Activated B cell treated with CpG ODN at 0.5 μM for 24 hours (primary cell): ENCODE measurements around the gene KCNN3. TPM values are rescaled to one million over a fixed set of nuclear protein-coding genes. Genes with fewer than 3 reads are reported as not detected.

Experiments used
- ATAC-seq: fragments of 200-7000 bp; cut with Tn5 transposase; one replicate; pipeline ENCODE4 v1.10.0; 2021; ENCODE audit warnings: low read depth, mild to moderate bottlenecking, moderate library complexity
- CTCF ChIA-PET: fragments of 350-600 bp; sonication (Branson Sonifier 250); formaldehyde crosslinking; loops from one replicate; lab custom pipeline; 2021; ENCODE audit warnings: antibody characterized with exemption; lab: Charles Lee
- POLR2A ChIA-PET: fragments of 350-600 bp; sonication (Branson Sonifier 250); formaldehyde crosslinking; loops from one replicate; lab custom pipeline; 2021; ENCODE audit warnings: antibody characterized with exemption; lab: Charles Lee
- DNase-seq: peaks from one replicate; pipeline ENCODE4 v3.0.0; 2022
- H3K27ac Mint-ChIP-seq: one replicate; pipeline ENCODE4 v1.8.0; 2020; ENCODE audit warnings: mixed read lengths
- H3K27me3 Mint-ChIP-seq: one replicate; pipeline ENCODE4 v1.8.0; 2021; ENCODE audit warnings: mixed read lengths
- H3K36me3 Mint-ChIP-seq: one replicate; pipeline ENCODE4 v1.8.0; 2021; ENCODE audit warnings: low read depth, mixed read lengths
- H3K4me1 Mint-ChIP-seq: one replicate; pipeline ENCODE4 v1.8.0; 2021; ENCODE audit warnings: mixed read lengths
- H3K4me3 Mint-ChIP-seq: one replicate; pipeline ENCODE4 v1.8.0; 2020; ENCODE audit warnings: mild to moderate bottlenecking, mixed read lengths
- H3K9me3 Mint-ChIP-seq: one replicate; pipeline ENCODE4 v1.8.0; 2020; ENCODE audit warnings: mixed read lengths
- CTCF ChIP-seq: fragments of 200-600 bp; IDR thresholded peaks from one replicate; pipeline ENCODE4 v1.8.0; 2022; ENCODE audit warnings: antibody characterized with exemption, mild to moderate bottlenecking
- intact Hi-C: fragments of 100-400 bp; cut with micrococcal nuclease; formaldehyde crosslinking; loops from one replicate; pipeline ENCODE4 v1.15.1; 2024
- total RNA-seq: library from RNA; stranded (reverse); gene quantifications from 2 replicates; pipeline ENCODE4 v1.2.3, GENCODE V29; 2022

KCNN3 gene
- total RNA-seq, 1 donor from 2014 or later, result 1.1 TPM

GRCh38 chr1:154730259-154730658, 139.8 kb downstream of the KCNN3 start:
- Mint-ChIP-seq H3K9me3 (no peaks in the 10 kb centered on the region), H3K4me1 (no peaks in the 10 kb centered on the region), H3K4me3 (no peak overlapping the region), H3K27ac (no peak overlapping the region), H3K36me3 (no peaks in the 10 kb centered on the region), H3K27me3 (peaks cover 21% of the 10 kb centered on the region)
- DNase-seq (no peak), ATAC-seq (no peak)
- POLR2A ChIA-PET, result no interaction called here
- CTCF ChIA-PET, result no interaction called here
- intact Hi-C loops, result no loop called here
- no peak for TF ChIP-seq CTCF

- Mint-ChIP-seq H3K27me3 (peaks cover 21% of the 10 kb centered on the region), H3K4me1 (no peaks in the 10 kb centered on the region), H3K4me3 (no peak overlapping the region), H3K27ac (no peak overlapping the region), H3K36me3 (no peaks in the 10 kb centered on the region), H3K9me3 (no peaks in the 10 kb centered on the region)
- no peak for DNase-seq
- intact Hi-C loops, result no loop called here
- CTCF ChIA-PET, result no interaction called here
- no peak for ATAC-seq
- POLR2A ChIA-PET, result no interaction called here
- no peak for TF ChIP-seq CTCF
Observed at GRCh38 chr1:154729577-154729976, 140.5 kb downstream of the KCNN3 start.

DNA sequence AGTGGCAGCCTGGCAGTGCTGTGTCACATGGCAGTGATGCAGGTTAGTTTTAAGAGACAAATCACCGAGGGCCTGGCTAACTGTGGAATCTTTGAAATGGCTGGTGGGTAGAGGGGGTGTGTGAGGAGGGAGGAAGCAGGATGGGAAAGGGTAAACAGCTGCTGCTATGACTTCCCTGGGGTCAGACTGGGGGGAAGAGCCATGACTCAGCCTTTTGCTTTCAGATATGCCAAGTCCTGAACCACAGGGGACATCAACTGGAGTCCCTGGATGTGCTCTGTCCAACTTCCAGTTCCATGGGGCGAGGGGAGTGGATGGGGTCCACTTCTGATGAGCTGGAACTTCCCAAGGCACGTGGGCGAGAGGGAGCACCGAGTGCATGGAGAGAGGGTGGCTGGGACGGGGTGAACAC, 141.0 kb downstream of the KCNN3 start:
- CTCF ChIA-PET, result no interaction called here
- DNase-seq (no peak), ATAC-seq (no peak)
- no peaks in the 10 kb centered on the region for H3K9me3 Mint-ChIP-seq
- intact Hi-C loops, result no loop called here
- H3K27ac Mint-ChIP-seq, result no peak overlapping the region
- peaks cover 21% of the 10 kb centered on the region for H3K27me3 Mint-ChIP-seq
- no peaks in the 10 kb centered on the region for H3K36me3 Mint-ChIP-seq
- POLR2A ChIA-PET, result no interaction called here
- no peak overlapping the region for H3K4me3 Mint-ChIP-seq
- TF ChIP-seq CTCF, result no peak
- no peaks in the 10 kb centered on the region for H3K4me1 Mint-ChIP-seq

DNA sequence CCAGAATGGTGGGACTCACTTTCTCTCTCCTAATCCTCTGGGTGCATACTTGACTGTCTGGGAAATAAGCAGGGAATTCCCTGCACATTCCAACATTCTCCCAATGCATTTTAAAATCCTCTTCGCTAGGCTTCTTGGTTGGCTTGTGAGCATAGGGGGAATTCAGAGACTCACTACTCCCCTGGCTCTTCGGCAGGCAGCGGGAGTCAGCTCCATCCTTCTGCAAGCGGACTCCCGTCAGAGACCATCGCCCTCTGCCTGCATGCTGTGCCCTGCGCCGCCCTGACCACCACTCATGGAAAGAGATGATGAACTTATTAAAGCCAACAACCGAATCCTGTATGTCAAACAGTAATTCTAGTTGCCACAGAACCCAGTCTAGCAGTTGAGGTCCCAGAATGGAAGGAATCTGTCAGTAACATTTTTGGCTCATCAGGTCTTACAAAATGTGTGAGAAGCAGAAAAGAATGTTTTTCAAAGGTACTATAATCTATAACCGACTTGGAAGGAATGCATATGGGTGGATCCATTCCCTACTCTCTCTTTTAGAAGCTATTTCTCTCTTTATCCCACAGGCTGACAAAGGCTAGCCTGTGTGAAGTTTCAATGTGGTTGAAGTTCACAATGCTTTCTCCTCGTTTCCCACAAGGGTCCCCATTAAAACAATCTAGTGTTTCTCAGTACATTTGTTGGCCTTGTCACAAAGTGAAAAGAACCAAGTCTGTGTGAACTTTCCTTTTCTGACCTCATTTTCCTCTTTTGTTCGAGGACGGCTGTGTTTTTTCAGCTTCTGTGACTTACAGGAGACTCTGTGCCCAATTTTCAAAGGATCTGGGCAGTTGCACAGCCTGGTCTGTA, 143.0 kb downstream of the KCNN3 start:
- no peak for DNase-seq
- Mint-ChIP-seq H3K36me3 (no peaks in the 10 kb centered on the region), H3K27ac (no peak overlapping the region), H3K27me3 (peaks cover 20% of the 10 kb centered on the region), H3K4me1 (no peaks in the 10 kb centered on the region), H3K4me3 (no peak overlapping the region), H3K9me3 (no peaks in the 10 kb centered on the region)
- ATAC-seq, result no peak
- POLR2A ChIA-PET, result no interaction called here
- intact Hi-C loops, result no loop called here
- CTCF ChIA-PET, result no interaction called here
- no peak for TF ChIP-seq CTCF

DNA sequence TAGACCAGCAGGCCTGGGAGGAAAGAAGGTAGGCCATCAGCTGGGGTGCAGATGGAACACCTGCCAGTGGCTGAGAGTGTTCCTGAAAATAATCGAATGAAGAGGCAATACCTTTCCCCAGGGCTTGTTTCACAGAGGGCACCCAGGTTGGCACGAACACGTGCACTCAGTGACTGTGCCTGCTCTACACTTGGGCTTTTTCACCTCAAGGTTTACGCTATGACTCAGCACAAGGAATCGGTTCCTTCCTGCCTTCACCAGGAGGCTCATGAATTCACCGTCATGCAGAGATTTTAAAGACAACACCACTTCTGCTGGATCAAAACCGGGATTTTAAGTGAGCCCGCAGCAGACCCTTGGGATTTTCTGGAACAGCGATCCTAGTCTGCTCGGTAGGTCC, 143.6 kb downstream of the KCNN3 start:
- POLR2A ChIA-PET, result no interaction called here

More for the DNA sequence above, 143.6 kb downstream of the KCNN3 start:
- no peak for TF ChIP-seq CTCF
- H3K36me3 Mint-ChIP-seq, result no peaks in the 10 kb centered on the region
- H3K4me3 Mint-ChIP-seq, result no peak overlapping the region
- no peaks in the 10 kb centered on the region for H3K4me1 Mint-ChIP-seq
- DNase-seq, result no peak
- peaks cover 18% of the 10 kb centered on the region for H3K27me3 Mint-ChIP-seq
- ATAC-seq, result no peak
- no peak overlapping the region for H3K27ac Mint-ChIP-seq
- intact Hi-C loops, result no loop called here
- CTCF ChIA-PET, result no interaction called here
- H3K9me3 Mint-ChIP-seq, result no peaks in the 10 kb centered on the region
